Measurements from ENCODE around the gene RPL23. TPM values are rescaled to one million over a fixed set of nuclear protein-coding genes. Genes with fewer than 3 reads are reported as not detected.

Gene RPL23
- polyA plus RNA-seq, 1 donor from 2014 or later: 1,333 TPM

DNA sequence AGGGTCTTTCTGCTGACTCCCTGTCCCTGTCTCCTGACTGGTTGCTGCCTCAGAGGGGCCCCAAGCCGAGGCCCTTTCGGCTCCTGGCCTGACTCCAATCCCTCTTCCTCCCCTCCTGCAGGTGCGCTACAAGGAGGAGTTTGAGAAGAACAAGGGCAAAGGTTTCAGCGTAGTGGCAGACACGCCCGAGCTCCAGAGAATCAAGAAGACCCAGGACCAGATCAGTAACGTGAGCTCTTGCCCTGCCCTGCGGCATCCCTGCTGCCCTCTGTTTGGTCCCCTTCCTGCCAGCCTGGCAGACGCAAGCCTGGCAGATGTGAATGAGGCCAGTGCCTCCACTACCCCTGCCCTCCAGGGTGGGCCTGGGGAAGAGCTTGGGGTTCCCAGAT, 44.8 kb upstream of the RPL23 start:
- no peak for TF ChIP-seq SMC3 (conservative IDR thresholded peaks at IDR 0.05; ENCODE audit: poor library complexity)
- TF ChIP-seq EP300 (conservative IDR thresholded peaks at IDR 0.05; ENCODE audit: poor library complexity, severe bottlenecking): no peak
- TF ChIP-seq, protein P1, sequence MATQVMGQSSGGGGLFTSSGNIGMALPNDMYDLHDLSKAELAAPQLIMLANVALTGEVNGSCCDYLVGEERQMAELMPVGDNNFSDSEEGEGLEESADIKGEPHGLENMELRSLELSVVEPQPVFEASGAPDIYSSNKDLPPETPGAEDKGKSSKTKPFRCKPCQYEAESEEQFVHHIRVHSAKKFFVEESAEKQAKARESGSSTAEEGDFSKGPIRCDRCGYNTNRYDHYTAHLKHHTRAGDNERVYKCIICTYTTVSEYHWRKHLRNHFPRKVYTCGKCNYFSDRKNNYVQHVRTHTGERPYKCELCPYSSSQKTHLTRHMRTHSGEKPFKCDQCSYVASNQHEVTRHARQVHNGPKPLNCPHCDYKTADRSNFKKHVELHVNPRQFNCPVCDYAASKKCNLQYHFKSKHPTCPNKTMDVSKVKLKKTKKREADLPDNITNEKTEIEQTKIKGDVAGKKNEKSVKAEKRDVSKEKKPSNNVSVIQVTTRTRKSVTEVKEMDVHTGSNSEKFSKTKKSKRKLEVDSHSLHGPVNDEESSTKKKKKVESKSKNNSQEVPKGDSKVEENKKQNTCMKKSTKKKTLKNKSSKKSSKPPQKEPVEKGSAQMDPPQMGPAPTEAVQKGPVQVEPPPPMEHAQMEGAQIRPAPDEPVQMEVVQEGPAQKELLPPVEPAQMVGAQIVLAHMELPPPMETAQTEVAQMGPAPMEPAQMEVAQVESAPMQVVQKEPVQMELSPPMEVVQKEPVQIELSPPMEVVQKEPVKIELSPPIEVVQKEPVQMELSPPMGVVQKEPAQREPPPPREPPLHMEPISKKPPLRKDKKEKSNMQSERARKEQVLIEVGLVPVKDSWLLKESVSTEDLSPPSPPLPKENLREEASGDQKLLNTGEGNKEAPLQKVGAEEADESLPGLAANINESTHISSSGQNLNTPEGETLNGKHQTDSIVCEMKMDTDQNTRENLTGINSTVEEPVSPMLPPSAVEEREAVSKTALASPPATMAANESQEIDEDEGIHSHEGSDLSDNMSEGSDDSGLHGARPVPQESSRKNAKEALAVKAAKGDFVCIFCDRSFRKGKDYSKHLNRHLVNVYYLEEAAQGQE (IDR thresholded peaks at IDR 0.05; ENCODE audit: borderline replicate concordance): no peak
- no peak for TF ChIP-seq EZH2 (IDR thresholded peaks at IDR 0.05; ENCODE audit: borderline replicate concordance, insufficient read depth, low read length, poor library complexity, severe bottlenecking)
- TF ChIP-seq, protein P2, sequence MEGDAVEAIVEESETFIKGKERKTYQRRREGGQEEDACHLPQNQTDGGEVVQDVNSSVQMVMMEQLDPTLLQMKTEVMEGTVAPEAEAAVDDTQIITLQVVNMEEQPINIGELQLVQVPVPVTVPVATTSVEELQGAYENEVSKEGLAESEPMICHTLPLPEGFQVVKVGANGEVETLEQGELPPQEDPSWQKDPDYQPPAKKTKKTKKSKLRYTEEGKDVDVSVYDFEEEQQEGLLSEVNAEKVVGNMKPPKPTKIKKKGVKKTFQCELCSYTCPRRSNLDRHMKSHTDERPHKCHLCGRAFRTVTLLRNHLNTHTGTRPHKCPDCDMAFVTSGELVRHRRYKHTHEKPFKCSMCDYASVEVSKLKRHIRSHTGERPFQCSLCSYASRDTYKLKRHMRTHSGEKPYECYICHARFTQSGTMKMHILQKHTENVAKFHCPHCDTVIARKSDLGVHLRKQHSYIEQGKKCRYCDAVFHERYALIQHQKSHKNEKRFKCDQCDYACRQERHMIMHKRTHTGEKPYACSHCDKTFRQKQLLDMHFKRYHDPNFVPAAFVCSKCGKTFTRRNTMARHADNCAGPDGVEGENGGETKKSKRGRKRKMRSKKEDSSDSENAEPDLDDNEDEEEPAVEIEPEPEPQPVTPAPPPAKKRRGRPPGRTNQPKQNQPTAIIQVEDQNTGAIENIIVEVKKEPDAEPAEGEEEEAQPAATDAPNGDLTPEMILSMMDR (IDR thresholded peaks at IDR 0.05; ENCODE audit: poor library complexity, severe bottlenecking): no peak
- Histone ChIP-seq H3F3A (ENCODE audit: insufficient read depth, low read length, poor library complexity, severe bottlenecking) (no peaks in the 10 kb centered on the region), H2AFZ (ENCODE audit: low read depth, low read length) (no peak overlapping the region), H3K9me3 (ENCODE audit: low read length) (no peaks in the 10 kb centered on the region), H3K27ac (ENCODE audit: low read length) (no peak overlapping the region), H3K4me3 (ENCODE audit: low read length) (no peak overlapping the region), H3K36me3 (ENCODE audit: insufficient read depth, low read length) (peaks cover 3% of the 10 kb centered on the region), H3K9me2 (ENCODE audit: insufficient read depth, low read length) (no peaks in the 10 kb centered on the region), H3K4me2 (ENCODE audit: low read length) (no peak overlapping the region), H3K27me3 (ENCODE audit: insufficient read depth, low read depth, low read length) (no peaks in the 10 kb centered on the region), H4K20me1 (ENCODE audit: insufficient read depth) (no peaks in the 10 kb centered on the region), H3K79me2 (replicated peaks; ENCODE audit: insufficient read depth, low read length) (no peaks in the 10 kb centered on the region), H3K9ac (ENCODE audit: low read length) (no peak overlapping the region)

DNA sequence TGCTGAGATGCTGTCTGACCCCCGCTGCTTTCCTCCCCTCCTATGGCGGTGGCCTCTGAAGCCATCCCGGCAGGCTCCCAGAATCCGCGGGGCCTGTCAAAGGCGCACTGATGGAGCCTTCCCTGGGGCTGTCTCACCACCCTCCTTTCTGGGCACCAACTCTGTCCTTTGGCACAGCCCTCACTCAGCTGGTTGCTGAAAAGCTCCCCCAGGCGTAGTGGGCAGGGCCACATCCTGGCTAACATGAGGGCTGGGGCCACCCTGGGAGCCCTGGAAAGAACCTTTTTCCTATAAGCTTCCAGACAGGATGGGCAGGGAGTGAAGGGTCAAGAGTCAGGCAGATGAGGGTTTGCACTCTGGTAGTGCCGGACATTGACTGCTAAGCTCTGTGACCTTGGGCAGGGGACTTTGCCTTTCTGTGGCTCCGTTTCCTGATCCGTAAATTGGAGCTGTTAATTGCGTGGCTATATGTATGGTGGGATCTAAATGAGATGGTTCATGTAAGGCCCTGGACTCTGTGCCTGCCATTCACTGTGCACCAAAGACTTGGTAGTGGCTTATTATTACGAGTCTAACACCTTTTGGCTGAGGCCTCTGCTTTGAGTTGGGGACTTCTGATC, 44.3 kb upstream of the RPL23 start:
- H3K79me2 ChIP-seq (replicated peaks; ENCODE audit: insufficient read depth, low read length): no peaks in the 10 kb centered on the region
- H3F3A ChIP-seq (ENCODE audit: insufficient read depth, low read length, poor library complexity, severe bottlenecking): no peaks in the 10 kb centered on the region
- no peak overlapping the region for H3K4me3 ChIP-seq (ENCODE audit: low read length)
- no peaks in the 10 kb centered on the region for H3K9me3 ChIP-seq (ENCODE audit: low read length)
- H3K36me3 ChIP-seq (ENCODE audit: insufficient read depth, low read length): peaks cover 3% of the 10 kb centered on the region
- no peak overlapping the region for H3K4me2 ChIP-seq (ENCODE audit: low read length)
- no peak overlapping the region for H3K27ac ChIP-seq (ENCODE audit: low read length)
- TF ChIP-seq EP300 (conservative IDR thresholded peaks at IDR 0.05; ENCODE audit: poor library complexity, severe bottlenecking): no peak
- TF ChIP-seq POLR2AphosphoS5 (IDR thresholded peaks at IDR 0.05): no peak
- TF ChIP-seq, protein P1 (IDR thresholded peaks at IDR 0.05; ENCODE audit: borderline replicate concordance): no peak
- no peak for TF ChIP-seq TAF1 (IDR thresholded peaks at IDR 0.05; ENCODE audit: low read depth)
- TF ChIP-seq, protein P2 (IDR thresholded peaks at IDR 0.05; ENCODE audit: poor library complexity, severe bottlenecking): no peak
- TF ChIP-seq SMC3 (conservative IDR thresholded peaks at IDR 0.05; ENCODE audit: poor library complexity): no peak
- no peak for TF ChIP-seq EZH2 (IDR thresholded peaks at IDR 0.05; ENCODE audit: borderline replicate concordance, insufficient read depth, low read length, poor library complexity, severe bottlenecking)
- TF ChIP-seq MXI1 (conservative IDR thresholded peaks at IDR 0.05; ENCODE audit: poor library complexity, severe bottlenecking): no peak
- TF ChIP-seq RAD21 (conservative IDR thresholded peaks at IDR 0.05): no peak
- H4K20me1 ChIP-seq (ENCODE audit: insufficient read depth): no peaks in the 10 kb centered on the region
- H3K9me2 ChIP-seq (ENCODE audit: insufficient read depth, low read length): no peaks in the 10 kb centered on the region
- H2AFZ ChIP-seq (ENCODE audit: low read depth, low read length): no peak overlapping the region
- H3K9ac ChIP-seq (ENCODE audit: low read length): no peak overlapping the region
- H3K27me3 ChIP-seq (ENCODE audit: insufficient read depth, low read depth, low read length): no peaks in the 10 kb centered on the region

Measured in neural cell (in vitro differentiated cells).